Cardiac muscle cell (in vitro differentiated cells and primary cell): ENCODE data around the gene SELE. TPM values are rescaled to one million over a fixed set of nuclear protein-coding genes. Genes with fewer than 3 reads are reported as not detected.

Experiments used
- DNase-seq, 2 donors: peaks; one replicate each; pipeline versions ENCODE4 v3.0.0 to v3.0.0-alpha.2; 2010 to 2017; ENCODE audit warnings: low read depth in 1 of 2, low spot score in 1 of 2
- H3K27ac ChIP-seq: fragments of 200-600 bp; sonication (generic); 2 replicates; pipeline ENCODE4 v1.5.1; 2016
- H3K27me3 ChIP-seq: fragments of 200-600 bp; sonication (generic); 2 replicates; pipeline ENCODE4 v1.6.0; 2016; ENCODE audit warnings: control low read depth
- H3K36me3 ChIP-seq: fragments of 200-600 bp; sonication (generic); 2 replicates; pipeline ENCODE4 v1.5.1; 2016; ENCODE audit warnings: control low read depth
- H3K4me1 ChIP-seq: fragments of 200-600 bp; sonication (generic); 2 replicates; pipeline ENCODE4 v1.8.1; 2017; ENCODE audit warnings: low read depth, mild to moderate bottlenecking, mixed run types
- H3K4me3 ChIP-seq: fragments of 200-600 bp; sonication (generic); 2 replicates; pipeline ENCODE4 v1.5.1; 2016; ENCODE audit warnings: mild to moderate bottlenecking
- H3K9me3 ChIP-seq: fragments of 200-600 bp; sonication (generic); 2 replicates; pipeline ENCODE4 v1.5.1; 2017; ENCODE audit warnings: low read depth, mild to moderate bottlenecking, control low read depth
- polyA plus RNA-seq: library from polyadenylated mRNA; unstranded; fragments of >200 nt; fragmentation: Nextera tagmentation; extraction: Ambion mirVana; gene quantifications from 2 replicates; pipeline ENCODE4 v1.2.1, GENCODE V29; 2016
- total RNA-seq: library from RNA; depleted of rRNA; stranded (reverse); fragments of >200 nt; gene quantifications from 2 replicates; pipeline ENCODE4 v1.2.3, GENCODE V29; 2016
- TF ChIP-seq, protein P1 (sequence below): IDR thresholded peaks from 2 replicates; pipeline ENCODE4 v1.5.1; 2012; ENCODE audit warnings: low read depth, mild to moderate bottlenecking, low read length

Gene SELE
- total and polyA plus RNA-seq, 2 experiments from 2014 or later: not detected

DNA sequence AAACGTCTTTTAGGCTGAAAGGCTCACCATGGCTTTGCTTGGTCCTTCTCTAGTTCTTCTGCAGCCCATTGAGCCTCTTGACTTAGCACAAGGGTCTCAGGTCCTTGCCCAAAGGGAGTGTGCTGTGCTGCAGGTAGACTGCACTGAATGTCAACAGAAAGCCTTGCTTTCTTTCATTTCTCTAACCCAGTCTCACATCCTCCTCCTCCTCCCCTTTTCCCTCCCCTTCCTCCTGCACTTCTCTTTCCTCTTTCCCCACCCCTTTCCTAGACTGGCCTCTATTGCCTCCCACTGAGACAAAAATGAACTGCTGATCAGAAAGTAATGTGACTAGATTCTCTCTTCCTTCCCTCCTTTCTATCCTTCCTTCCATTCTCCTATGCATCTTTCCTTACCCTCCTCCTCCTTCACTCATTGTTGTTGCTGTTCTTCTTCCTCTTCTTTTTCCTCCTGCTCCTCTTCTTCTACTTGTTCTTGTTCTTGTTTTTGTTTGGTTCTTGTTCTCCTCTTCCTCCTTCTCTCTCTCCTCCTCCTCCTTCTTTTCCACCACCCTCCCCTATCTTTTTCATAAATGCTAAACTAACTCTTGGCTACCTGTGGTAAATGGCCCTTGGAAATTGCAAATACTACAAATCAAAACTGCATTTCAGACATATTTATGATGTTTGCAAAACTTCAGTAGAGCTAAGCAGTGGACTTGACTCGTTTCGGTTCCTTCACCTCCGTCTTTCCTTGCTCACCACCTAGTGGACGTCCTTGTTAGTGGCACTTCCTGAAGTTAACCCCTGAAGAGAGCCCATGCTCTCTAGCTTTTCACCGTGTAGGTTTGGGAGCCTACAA is 22.2 kb downstream of the SELE start, which contains the start of gene SELL:
TSS of gene SELL (minus strand) at position 152 of the 840 bp plus-strand sequence. CDS start at position 30, 122 bp downstream.
- Histone ChIP-seq H3K4me3 (peak within 1 kb of the TSS; percentile 6), H3K27me3 (peaks cover 35% of the 10 kb centered on the region), H3K4me1 (peaks cover 3% of the 10 kb centered on the region), H3K36me3 (no peaks in the 10 kb centered on the region), H3K9me3 (no peaks in the 10 kb centered on the region), H3K27ac (no peak within 1 kb of the TSS)
- DNase-seq: peak; percentile 74 to 87
- TF ChIP-seq, protein P1, sequence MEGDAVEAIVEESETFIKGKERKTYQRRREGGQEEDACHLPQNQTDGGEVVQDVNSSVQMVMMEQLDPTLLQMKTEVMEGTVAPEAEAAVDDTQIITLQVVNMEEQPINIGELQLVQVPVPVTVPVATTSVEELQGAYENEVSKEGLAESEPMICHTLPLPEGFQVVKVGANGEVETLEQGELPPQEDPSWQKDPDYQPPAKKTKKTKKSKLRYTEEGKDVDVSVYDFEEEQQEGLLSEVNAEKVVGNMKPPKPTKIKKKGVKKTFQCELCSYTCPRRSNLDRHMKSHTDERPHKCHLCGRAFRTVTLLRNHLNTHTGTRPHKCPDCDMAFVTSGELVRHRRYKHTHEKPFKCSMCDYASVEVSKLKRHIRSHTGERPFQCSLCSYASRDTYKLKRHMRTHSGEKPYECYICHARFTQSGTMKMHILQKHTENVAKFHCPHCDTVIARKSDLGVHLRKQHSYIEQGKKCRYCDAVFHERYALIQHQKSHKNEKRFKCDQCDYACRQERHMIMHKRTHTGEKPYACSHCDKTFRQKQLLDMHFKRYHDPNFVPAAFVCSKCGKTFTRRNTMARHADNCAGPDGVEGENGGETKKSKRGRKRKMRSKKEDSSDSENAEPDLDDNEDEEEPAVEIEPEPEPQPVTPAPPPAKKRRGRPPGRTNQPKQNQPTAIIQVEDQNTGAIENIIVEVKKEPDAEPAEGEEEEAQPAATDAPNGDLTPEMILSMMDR: peak; percentile 90

DNA sequence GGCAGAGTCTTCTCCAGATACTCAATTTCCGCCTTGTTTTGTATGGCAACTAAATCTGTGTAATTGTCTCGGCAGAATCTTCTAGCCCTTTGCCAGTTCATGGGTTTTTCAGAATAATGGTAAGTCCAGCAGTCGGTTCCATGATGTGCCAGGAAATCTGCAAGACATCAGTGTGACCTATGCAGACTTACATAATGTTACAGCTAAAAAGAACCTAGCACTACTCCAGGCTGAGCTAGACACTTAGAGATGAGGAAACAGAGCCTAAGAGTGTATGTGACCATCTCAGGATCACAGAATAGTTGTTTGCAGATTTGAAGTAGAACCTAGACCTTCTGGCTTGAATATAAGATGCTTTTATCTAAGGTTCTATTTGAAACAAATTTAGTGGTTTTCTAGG is 25.2 kb downstream of the SELE start:
- no peaks in the 10 kb centered on the region for H3K36me3 ChIP-seq

DNA sequence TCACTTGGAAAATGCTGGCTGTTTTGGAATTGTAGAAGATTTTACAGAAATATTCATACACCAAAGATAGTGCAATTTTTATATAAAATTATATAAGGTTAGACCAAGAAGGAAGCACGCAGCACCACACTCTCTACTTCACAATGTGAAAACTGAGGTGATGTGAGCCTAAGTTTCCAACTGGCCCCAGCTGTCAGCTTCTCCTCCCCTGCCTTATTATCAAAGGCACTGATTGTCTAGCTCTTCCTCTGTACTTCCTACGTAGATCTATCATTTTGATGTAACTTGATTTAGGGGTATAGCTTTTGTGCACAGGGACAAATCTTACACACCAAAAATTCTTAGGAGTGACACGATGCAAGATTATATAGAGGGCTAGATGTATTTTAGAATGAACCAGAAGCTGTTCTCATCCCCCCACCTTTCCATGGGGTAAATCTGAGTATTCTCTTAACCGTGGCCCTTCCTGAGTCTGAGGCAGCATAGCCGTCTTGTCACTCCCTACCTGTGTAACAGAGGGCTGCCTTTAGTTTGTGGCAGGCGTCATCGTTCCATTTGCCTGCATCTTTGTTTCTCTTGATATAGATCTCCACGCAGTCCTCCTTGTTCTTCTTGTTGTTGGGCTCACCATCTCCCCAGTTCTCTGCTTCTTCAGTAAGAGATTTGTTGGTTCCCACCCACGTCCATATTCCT is 25.8 kb downstream of the SELE start:
- H3K4me1 ChIP-seq: peaks cover 3% of the 10 kb centered on the region

More for the DNA sequence above, 25.2 kb downstream of the SELE start:
- TF ChIP-seq, protein P1: no peak
- peaks cover 3% of the 10 kb centered on the region for H3K4me1 ChIP-seq
- no peak for DNase-seq
- no peak overlapping the region for H3K27ac ChIP-seq
- H3K9me3 ChIP-seq: no peaks in the 10 kb centered on the region
- H3K4me3 ChIP-seq: no peak overlapping the region
- peaks cover 57% of the 10 kb centered on the region for H3K27me3 ChIP-seq

DNA sequence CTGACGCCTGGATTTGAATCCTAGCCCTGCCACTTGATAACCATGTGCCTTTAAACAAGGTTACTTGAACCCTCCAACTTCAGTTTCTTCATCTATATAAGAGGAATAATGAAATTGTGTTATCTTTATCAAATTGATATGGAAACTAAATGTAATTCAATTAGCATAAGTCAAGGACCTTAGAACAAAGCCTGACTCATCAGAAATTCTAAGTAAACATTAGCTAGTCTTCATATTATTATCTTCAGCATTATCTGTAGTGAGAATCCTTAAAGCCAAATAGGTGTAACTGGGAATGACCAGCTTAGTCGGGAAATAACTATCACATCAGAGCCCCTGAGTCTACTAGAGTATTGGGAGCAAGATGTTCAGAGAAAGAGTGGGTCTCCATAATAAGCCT is 29.1 kb downstream of the SELE start:
- H3K4me1 ChIP-seq: no peaks in the 10 kb centered on the region
- DNase-seq: no peak
- H3K4me3 ChIP-seq: no peak overlapping the region
- H3K36me3 ChIP-seq: no peaks in the 10 kb centered on the region
- TF ChIP-seq, protein P1: no peak
- H3K27ac ChIP-seq: no peak overlapping the region
- peaks cover 47% of the 10 kb centered on the region for H3K27me3 ChIP-seq
- no peaks in the 10 kb centered on the region for H3K9me3 ChIP-seq

More for the DNA sequence above, 25.8 kb downstream of the SELE start:
- TF ChIP-seq, protein P1: no peak
- Histone ChIP-seq H3K36me3 (no peaks in the 10 kb centered on the region), H3K9me3 (no peaks in the 10 kb centered on the region), H3K27me3 (peaks cover 57% of the 10 kb centered on the region), H3K4me3 (no peak overlapping the region), H3K27ac (no peak overlapping the region)
- DNase-seq: no peak

DNA sequence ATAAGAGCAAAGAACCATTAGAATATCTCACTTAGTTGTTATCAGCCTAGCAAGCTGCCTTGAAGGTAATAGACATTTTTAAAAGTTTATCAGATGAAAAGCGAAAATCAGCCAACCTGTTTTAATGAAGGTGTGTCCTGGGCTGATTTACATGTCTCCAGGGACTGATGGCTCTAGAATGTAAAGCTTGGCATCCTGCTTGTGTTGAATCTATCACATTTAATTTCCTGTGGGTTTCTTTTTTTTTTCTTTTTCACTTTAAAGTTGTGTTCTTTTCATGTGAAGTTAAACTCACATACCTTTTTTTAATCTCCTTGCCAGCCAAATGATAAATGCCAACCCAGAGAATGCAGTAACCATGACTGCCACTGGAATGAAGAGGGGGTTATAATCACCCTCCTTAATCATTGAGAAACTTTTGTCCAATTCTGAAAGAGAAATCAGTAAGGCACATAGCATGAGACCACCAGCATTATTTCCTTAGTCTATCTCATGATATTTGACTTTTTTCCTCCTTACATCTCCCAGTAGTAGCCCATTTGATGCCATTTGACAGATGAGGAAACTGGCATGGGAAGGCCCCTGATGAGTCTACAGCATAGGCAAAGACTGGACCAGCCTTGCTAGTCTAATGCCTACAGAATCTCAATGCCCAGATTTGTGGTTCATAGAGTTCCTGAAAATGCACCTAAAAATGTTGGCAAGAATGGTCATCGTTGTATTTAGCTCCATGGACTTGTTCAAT is 32.4 kb downstream of the SELE start:
- Histone ChIP-seq H3K4me1 (no peaks in the 10 kb centered on the region), H3K27ac (no peak overlapping the region), H3K9me3 (no peaks in the 10 kb centered on the region), H3K27me3 (peaks cover 25% of the 10 kb centered on the region), H3K36me3 (no peaks in the 10 kb centered on the region), H3K4me3 (no peak overlapping the region)
- no peak for DNase-seq
- TF ChIP-seq, protein P1: no peak
